CD4-positive, alpha-beta T cell treated with Interleukin-17A for 4 hours (primary cell): ENCODE results near the gene ANGEL1.

Experiments used
- DNase-seq: peaks from one replicate; pipeline ENCODE4 v3.0.0-alpha.2; 2020; ENCODE audit warnings: mixed read lengths

The ANGEL1 gene

GRCh38 chr14:76778546-76779215, 34.0 kb downstream of the ANGEL1 start:
- DNase-seq = no peak

- DNase-seq = no peak
Observed at GRCh38 chr14:76777721-76778120, 35.0 kb downstream of the ANGEL1 start.

GRCh38 chr14:76776428-76777251, 36.0 kb downstream of the ANGEL1 start:
- no peak for DNase-seq

GRCh38 chr14:76775695-76776427, 36.8 kb downstream of the ANGEL1 start:
- no peak for DNase-seq

GRCh38 chr14:76774821-76775694, 37.6 kb downstream of the ANGEL1 start:
- no peak for DNase-seq

GRCh38 chr14:76773956-76774820, 38.5 kb downstream of the ANGEL1 start:
- no peak for DNase-seq

- peak; percentile 25 for DNase-seq
Observed at GRCh38 chr14:76773188-76773885, 39.3 kb downstream of the ANGEL1 start.

- DNase-seq = no peak
Observed at GRCh38 chr14:76772300-76773187, 40.1 kb downstream of the ANGEL1 start.

GRCh38 chr14:76771437-76771980, 41.2 kb downstream of the ANGEL1 start:
- no peak for DNase-seq

- no peak for DNase-seq
Observed at GRCh38 chr14:76770521-76771436, 41.9 kb downstream of the ANGEL1 start.

GRCh38 chr14:76769636-76770292, 42.9 kb downstream of the ANGEL1 start:
- no peak for DNase-seq

GRCh38 chr14:76768671-76769500, 43.8 kb downstream of the ANGEL1 start:
- no peak for DNase-seq

GRCh38 chr14:76767681-76768656, 44.7 kb downstream of the ANGEL1 start:
- DNase-seq = peak; percentile 74

- DNase-seq = no peak
Observed at GRCh38 chr14:76765461-76765931, 47.2 kb downstream of the ANGEL1 start.
